Thyroid gland (tissue), 4 donors: Measurements from ENCODE around the gene NECAB2. TPM values are rescaled to one million over a fixed set of nuclear protein-coding genes. Genes with fewer than 3 reads are reported as not detected.

Experiments
- DNase-seq, 2 donors: peaks; one replicate each; pipeline ENCODE4 v3.0.0-alpha.2; 2019
- H3K27ac ChIP-seq, 3 donors: fragments of 200-600 bp; sonication (generic); 1 replicate in 2 of 3; 2 replicates in 1 of 3; pipeline ENCODE4 v1.5.1; 2016 to 2019; ENCODE audit warnings: mild to moderate bottlenecking in 1 of 3, moderate library complexity in 1 of 3
- H3K27me3 ChIP-seq: fragments of 200-600 bp; sonication (generic); one replicate; pipeline ENCODE4 v1.5.1; 2019
- H3K36me3 ChIP-seq, 2 donors: fragments of 200-600 bp; sonication (generic); one replicate each; pipeline ENCODE4 v1.5.1; 2016 to 2019
- H3K4me1 ChIP-seq, 2 donors: fragments of 200-600 bp; sonication (generic); one replicate each; pipeline ENCODE4 v1.5.1; 2017 to 2019
- H3K4me3 ChIP-seq, 3 donors: fragments of 200-600 bp; sonication (generic); replicated peaks in 1 of 3; 1 replicate in 2 of 3; 2 replicates in 1 of 3; pipeline ENCODE4 v1.5.1; 2016; ENCODE audit warnings: mild to moderate bottlenecking in 1 of 3
- H3K9me3 ChIP-seq: fragments of 200-600 bp; sonication (generic); one replicate; pipeline ENCODE4 v1.5.1; 2017
- CTCF ChIP-seq, 6 experiments: fragments of 200-600 bp in 3 of 6; fragments of 450-650 bp in 3 of 6; sonication (generic) in 3 of 6; IDR thresholded peaks; one replicate each; pipeline ENCODE4 v1.5.1; 2016 to 2019; ENCODE audit warnings: antibody characterized with exemption in 6 of 6, mild to moderate bottlenecking in 2 of 6, inconsistent platforms in 1 of 6, moderate library complexity in 1 of 6
- POLR2A ChIP-seq, 2 donors: fragments of 450-650 bp; IDR thresholded peaks; one replicate each; pipeline ENCODE4 v1.6.1; 2017; ENCODE audit warnings: antibody characterized with exemption in 2 of 2, mild to moderate bottlenecking in 2 of 2, moderate library complexity in 1 of 2
- WGBS, 2 donors: methylation state at CpG; one replicate each; pipeline ENCODE4 v1.1.5; 2017; 5-methylcytosine and 5-hydroxymethylcytosine counted together
- intact Hi-C: fragments of 100-400 bp; cut with DNase I; formaldehyde crosslinking; loops from one replicate; pipeline ENCODE4 v1.15.1; 2023
- total RNA-seq, 4 donors: library from RNA; depleted of rRNA; stranded (reverse); fragments of >200 nt; gene quantifications; one replicate each; pipeline ENCODE4 v1.2.3, GENCODE V29; 2016

NECAB2 gene
- total RNA-seq, 4 donors from 2014 or later: 0.63 to 0.94 TPM; not detected in 2

- Histone ChIP-seq H3K36me3 (peaks cover 15 to 19% of the 10 kb centered on the region in 2 donors), H3K4me1 (peaks cover 24% of the 10 kb centered on the region in 2 donors), H3K27me3 (no peaks in the 10 kb centered on the region), H3K9me3 (no peaks in the 10 kb centered on the region), H3K27ac (peak overlapping the region in 1 of 3 donors; percentile 96), H3K4me3 (peak overlapping the region in 1 of 3 donors; percentile 36)
- DNase-seq: peak; percentile 66 to 71
- intact Hi-C loops: no loop called here
- TF ChIP-seq POLR2A (IDR thresholded peaks at IDR 0.05) (no peak), CTCF (IDR thresholded peaks at IDR 0.05) (no peak)
- 53 to 54% methylated on average over 9 of the region's 9 CpGs for WGBS, 2 donors
Measured at GRCh38 chr16:83954577-83955016, 13.4 kb upstream of the NECAB2 start.

DNA sequence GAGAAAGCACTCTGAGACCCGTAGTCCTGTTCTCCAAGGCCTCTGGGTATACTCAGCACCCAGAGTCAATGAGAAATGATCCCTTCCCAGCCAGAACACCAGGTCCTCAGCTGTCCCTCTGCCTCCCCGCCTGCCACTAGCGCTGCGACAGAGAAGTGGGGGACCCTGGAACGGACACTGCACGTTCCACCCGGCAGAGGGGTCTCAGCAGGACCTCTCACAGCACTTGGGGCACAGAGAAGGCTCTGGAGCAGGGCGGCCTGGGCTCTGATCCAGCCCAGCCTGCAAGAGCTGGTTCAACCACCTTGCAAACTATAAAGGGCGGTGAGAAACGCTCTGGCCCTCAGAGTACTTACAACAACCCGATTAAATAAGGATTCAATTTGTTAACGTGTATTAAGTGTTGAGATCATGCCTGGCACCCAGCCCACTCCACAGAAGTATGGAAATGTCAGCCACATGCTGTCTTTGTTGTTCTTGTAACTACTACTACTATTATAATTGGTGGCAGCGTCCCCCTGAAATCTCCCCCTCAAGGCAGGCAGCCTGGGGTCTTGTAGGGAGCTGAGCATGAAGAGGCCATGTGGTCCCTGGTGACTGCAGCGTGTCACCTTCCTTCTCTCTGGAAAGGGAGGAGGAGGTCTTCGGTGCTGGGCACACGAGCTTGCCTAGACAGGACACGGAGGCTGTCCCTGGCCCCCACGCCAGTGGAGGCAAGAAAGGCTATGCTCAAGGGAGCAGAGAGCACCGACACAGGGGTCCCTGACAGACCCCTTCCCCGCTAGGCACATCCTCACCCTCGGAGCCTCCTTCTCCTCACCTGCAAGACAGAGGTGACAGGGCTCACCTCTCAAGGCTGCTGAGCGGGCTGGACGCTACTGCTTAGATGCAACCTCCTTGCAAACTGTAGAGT lies 12.6 kb upstream of the NECAB2 start:
- intact Hi-C loops: no loop called here

DNA sequence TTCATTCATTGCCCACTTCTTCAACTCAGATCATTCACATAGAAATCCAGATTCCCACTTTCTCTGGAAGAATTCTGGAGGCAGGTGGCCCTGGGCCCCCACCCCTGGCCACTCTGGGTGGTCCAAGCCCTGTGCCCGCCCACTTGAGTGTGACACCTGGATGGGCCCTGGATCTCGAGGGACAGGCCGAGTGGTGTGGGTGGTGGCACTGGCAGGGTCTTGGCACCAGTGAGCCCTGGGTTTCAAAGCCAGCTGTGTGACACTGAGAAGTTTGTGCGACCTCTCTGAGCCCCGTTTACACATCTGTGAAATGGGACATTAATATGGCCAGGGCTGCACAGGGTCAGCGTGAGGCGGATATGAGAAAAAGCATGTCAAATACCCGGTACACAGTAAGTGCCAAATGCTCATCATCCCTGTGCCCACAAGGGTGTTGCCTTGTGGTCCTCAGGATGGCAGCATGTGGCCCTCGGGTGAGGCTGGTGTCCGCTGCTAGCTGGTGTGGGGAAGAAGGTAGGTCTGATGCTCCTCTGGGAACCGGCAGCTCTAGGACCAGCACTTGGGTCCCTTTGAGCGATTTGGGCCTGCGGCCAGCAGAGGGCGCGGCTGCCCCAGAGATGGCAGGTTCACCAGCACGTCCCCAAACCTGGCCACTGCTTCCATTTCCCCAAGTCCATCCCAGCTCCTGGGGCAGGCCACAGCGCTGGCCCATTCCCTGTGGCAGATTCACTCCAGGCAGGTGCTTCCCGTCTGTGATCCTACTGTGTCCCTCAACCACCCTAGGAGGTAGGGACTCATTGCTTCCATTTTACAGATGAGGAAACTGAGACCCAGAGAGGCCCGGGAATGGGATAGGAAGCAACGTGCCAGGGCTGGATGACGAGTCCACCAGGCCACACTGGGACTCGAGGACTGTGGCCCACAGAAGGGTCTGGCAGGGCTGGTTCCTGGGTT lies 11.4 kb upstream of the NECAB2 start:
- peak; percentile 73 to 74 for DNase-seq
- H3K4me1 ChIP-seq: peaks cover 24% of the 10 kb centered on the region in 2 donors
- no peaks in the 10 kb centered on the region for H3K9me3 ChIP-seq
- H3K4me3 ChIP-seq: no peak overlapping the region
- intact Hi-C loops: no loop called here
- 63 to 70% methylated on average over 14 to 15 of the region's 22 CpGs for WGBS, 2 donors
- no peaks in the 10 kb centered on the region for H3K27me3 ChIP-seq
- no peak overlapping the region for H3K27ac ChIP-seq
- TF ChIP-seq CTCF (IDR thresholded peaks at IDR 0.05) (peak in 5 of 6 experiments; percentile 48 to 67 (median 57)), POLR2A (IDR thresholded peaks at IDR 0.05) (no peak)
- H3K36me3 ChIP-seq: peaks cover 35 to 39% of the 10 kb centered on the region in 2 donors

More for the DNA sequence above, 12.6 kb upstream of the NECAB2 start:
- WGBS, 2 donors: 63 to 75% methylated on average over 11 to 23 of the region's 23 CpGs
- TF ChIP-seq CTCF (IDR thresholded peaks at IDR 0.05): no peak
- no peak overlapping the region for H3K4me3 ChIP-seq
- no peak overlapping the region for H3K27ac ChIP-seq
- peaks cover 24% of the 10 kb centered on the region in 2 donors for H3K4me1 ChIP-seq
- no peaks in the 10 kb centered on the region for H3K9me3 ChIP-seq
- no peaks in the 10 kb centered on the region for H3K27me3 ChIP-seq
- H3K36me3 ChIP-seq: peaks cover 24 to 28% of the 10 kb centered on the region in 2 donors
- DNase-seq: peak; percentile 16 to 24

- 88 to 92% methylated on average over 13 to 14 of the region's 14 CpGs for WGBS, 2 donors
- Histone ChIP-seq H3K9me3 (no peaks in the 10 kb centered on the region), H3K4me1 (peaks cover 22% of the 10 kb centered on the region in 2 donors), H3K27me3 (no peaks in the 10 kb centered on the region), H3K36me3 (peaks cover 36 to 46% of the 10 kb centered on the region in 2 donors), H3K27ac (no peak overlapping the region), H3K4me3 (no peak overlapping the region)
- no peak for TF ChIP-seq CTCF (IDR thresholded peaks at IDR 0.05)
- no peak for TF ChIP-seq POLR2A (IDR thresholded peaks at IDR 0.05)
- intact Hi-C loops: no loop called here
- no peak for DNase-seq
Measured at GRCh38 chr16:83957296-83957855, 10.7 kb upstream of the NECAB2 start.
